ENCODE measurements around the gene SULT2B1. TPM values are rescaled to one million over a fixed set of nuclear protein-coding genes. Genes with fewer than 3 reads are reported as not detected.

The SULT2B1 gene
- polyA plus RNA-seq, 1 donor from 2014 or later = not detected

- no peaks in the 10 kb centered on the region for H3K9me3 ChIP-seq (ENCODE audit: low read length)
- H3K36me3 ChIP-seq (ENCODE audit: insufficient read depth, low read length) = no peaks in the 10 kb centered on the region
- H3K4me2 ChIP-seq (ENCODE audit: low read length) = peak overlapping the region; percentile 54
- no peaks in the 10 kb centered on the region for H3K27me3 ChIP-seq (ENCODE audit: insufficient read depth, low read depth, low read length)
- no peak for TF ChIP-seq POLR2AphosphoS5 (IDR thresholded peaks at IDR 0.05)
- peak; percentile 4 for TF ChIP-seq REST (IDR thresholded peaks at IDR 0.05; ENCODE audit: borderline replicate concordance)
- H3F3A ChIP-seq (ENCODE audit: insufficient read depth, low read length, poor library complexity, severe bottlenecking) = peaks cover 8% of the 10 kb centered on the region
- no peaks in the 10 kb centered on the region for H4K20me1 ChIP-seq (ENCODE audit: insufficient read depth)
- H3K27ac ChIP-seq (ENCODE audit: low read length) = peak overlapping the region; percentile 83
- H3K4me3 ChIP-seq (ENCODE audit: low read length) = peak overlapping the region; percentile 66
- H3K9me2 ChIP-seq (ENCODE audit: insufficient read depth, low read length) = no peaks in the 10 kb centered on the region
- H2AFZ ChIP-seq (ENCODE audit: low read depth, low read length) = no peak overlapping the region
- no peaks in the 10 kb centered on the region for H3K79me2 ChIP-seq (replicated peaks; ENCODE audit: insufficient read depth, low read length)
- H3K9ac ChIP-seq (ENCODE audit: low read length) = peak overlapping the region; percentile 74
These were observed 84.2 kb downstream of the SULT2B1 start for GRCh38 chr19:48635966-48636858.

- Histone ChIP-seq H3K27me3 (ENCODE audit: insufficient read depth, low read depth, low read length) (no peaks in the 10 kb centered on the region), H4K20me1 (ENCODE audit: insufficient read depth) (no peaks in the 10 kb centered on the region), H2AFZ (ENCODE audit: low read depth, low read length) (no peak within 1 kb of the TSS), H3K36me3 (ENCODE audit: insufficient read depth, low read length) (no peaks in the 10 kb centered on the region), H3K4me3 (ENCODE audit: low read length) (peak within 1 kb of the TSS; percentile 66), H3K27ac (ENCODE audit: low read length) (peak within 1 kb of the TSS; percentile 83), H3K4me2 (ENCODE audit: low read length) (peak within 1 kb of the TSS; percentile 44), H3K9ac (ENCODE audit: low read length) (peak within 1 kb of the TSS; percentile 74), H3K79me2 (replicated peaks; ENCODE audit: insufficient read depth, low read length) (no peaks in the 10 kb centered on the region), H3K9me2 (ENCODE audit: insufficient read depth, low read length) (no peaks in the 10 kb centered on the region), H3F3A (ENCODE audit: insufficient read depth, low read length, poor library complexity, severe bottlenecking) (peaks cover 8% of the 10 kb centered on the region), H3K9me3 (ENCODE audit: low read length) (no peaks in the 10 kb centered on the region)
- no peak for TF ChIP-seq EP300 (conservative IDR thresholded peaks at IDR 0.05; ENCODE audit: poor library complexity, severe bottlenecking)
- TF ChIP-seq POLR2AphosphoS5 (IDR thresholded peaks at IDR 0.05) = no peak
- TF ChIP-seq TAF1 (IDR thresholded peaks at IDR 0.05; ENCODE audit: low read depth) = no peak
- no peak for TF ChIP-seq EZH2 (IDR thresholded peaks at IDR 0.05; ENCODE audit: borderline replicate concordance, insufficient read depth, low read length, poor library complexity, severe bottlenecking)
- no peak for TF ChIP-seq REST (IDR thresholded peaks at IDR 0.05; ENCODE audit: borderline replicate concordance)
- TF ChIP-seq CTCF (IDR thresholded peaks at IDR 0.05; ENCODE audit: poor library complexity, severe bottlenecking) = peak; percentile 27
- peak; percentile 12 for TF ChIP-seq RAD21 (conservative IDR thresholded peaks at IDR 0.05)
These were observed 85.0 kb downstream of the SULT2B1 start, which contains the start of gene DBP for GRCh38 chr19:48636859-48637448. Gene DBP (minus strand): TSS chr19:48637379. CDS start chr19:48636994, 385 bp downstream.

All from neural cell (in vitro differentiated cells).